ENCODE data around the gene YTHDF1. TPM values are rescaled to one million over a fixed set of nuclear protein-coding genes. Genes with fewer than 3 reads are reported as not detected.

YTHDF1 gene
- total RNA-seq, 2 donors from 2014 or later: 23.7 to 40.3 TPM

DNA sequence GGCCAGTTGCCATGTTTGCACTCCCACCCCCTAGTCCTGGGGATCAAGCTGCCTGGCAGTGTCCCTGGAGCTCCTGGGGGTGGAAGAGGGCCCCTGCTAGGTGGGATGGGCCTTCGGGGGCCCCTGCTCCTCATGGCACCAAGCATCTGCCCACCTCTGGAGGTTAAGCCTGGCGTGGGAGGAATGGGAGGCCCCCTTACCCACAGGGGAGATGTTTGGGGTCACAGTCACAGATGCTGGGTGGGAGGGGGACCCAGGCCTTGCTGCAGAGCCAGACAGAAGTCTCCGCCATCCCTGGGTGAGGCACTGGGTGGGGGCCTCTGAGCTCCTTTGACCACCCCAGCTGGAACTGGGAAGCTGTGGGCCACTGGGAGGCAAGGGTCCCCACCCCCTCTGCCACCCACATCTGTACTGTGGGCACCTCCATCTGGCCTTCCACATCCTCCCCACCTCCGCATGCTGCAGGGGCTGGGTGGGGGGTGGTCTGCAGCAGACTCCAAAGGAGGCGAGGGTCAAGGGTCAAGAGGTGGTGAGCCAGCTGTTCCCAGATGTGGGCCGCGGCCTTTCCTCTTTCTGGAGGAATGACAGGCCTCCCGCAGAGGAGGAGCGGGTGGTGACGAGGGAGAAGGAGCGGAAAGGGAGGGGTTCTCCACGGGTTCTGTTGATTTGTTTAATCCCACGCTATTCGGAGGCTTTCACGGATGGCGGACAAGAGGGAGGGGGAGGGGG lies 41.5 kb downstream of the YTHDF1 start:
- H3K27ac Mint-ChIP-seq: no peak overlapping the region

DNA sequence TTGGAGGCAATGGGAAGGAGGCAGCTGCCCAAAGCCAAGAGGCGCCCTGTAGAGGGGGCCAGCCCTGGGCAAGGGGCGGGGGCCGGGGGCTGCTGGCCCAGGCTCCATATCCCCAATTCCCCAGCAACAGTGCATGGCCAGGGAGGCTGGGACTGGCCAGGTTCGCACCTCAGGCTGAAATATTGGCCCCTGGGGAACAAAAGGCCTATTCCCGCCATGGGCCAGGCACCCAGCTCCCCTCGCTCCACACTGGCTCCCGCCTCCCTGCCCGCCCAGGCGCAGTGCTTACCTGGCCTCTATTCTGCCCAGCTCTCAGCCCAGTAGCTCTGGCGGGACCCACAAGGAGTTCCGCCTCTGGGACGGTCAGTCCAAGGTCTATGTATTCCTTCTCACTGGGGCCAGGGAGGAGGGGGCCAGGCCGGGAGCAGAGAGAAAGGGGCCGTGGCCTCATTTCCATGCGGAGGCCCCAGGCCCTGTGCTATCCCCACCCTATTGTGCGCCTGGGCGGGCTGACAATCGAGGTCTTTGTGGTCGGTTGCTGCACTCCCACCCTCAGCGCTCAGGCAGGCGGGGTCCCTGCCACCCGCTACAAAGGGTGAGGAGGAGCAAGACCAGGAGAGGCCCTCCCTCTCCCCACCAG lies 42.3 kb downstream of the YTHDF1 start:
- Mint-ChIP-seq H3K27me3 (peaks cover 22% of the 10 kb centered on the region), H3K27ac (no peak overlapping the region), H3K36me3 (ENCODE audit: low read depth) (peaks cover 6% of the 10 kb centered on the region), H3K4me3 (no peak overlapping the region), H3K4me1 (no peaks in the 10 kb centered on the region), H3K9me3 (no peaks in the 10 kb centered on the region)
- no peak for ATAC-seq (replicated peaks)

More for the DNA sequence above, 41.5 kb downstream of the YTHDF1 start:
- H3K4me1 Mint-ChIP-seq: no peaks in the 10 kb centered on the region
- H3K9me3 Mint-ChIP-seq: no peaks in the 10 kb centered on the region
- H3K36me3 Mint-ChIP-seq (ENCODE audit: low read depth): peaks cover 6% of the 10 kb centered on the region
- H3K4me3 Mint-ChIP-seq: no peak overlapping the region
- no peak for ATAC-seq (replicated peaks)
- H3K27me3 Mint-ChIP-seq: peaks cover 22% of the 10 kb centered on the region

DNA sequence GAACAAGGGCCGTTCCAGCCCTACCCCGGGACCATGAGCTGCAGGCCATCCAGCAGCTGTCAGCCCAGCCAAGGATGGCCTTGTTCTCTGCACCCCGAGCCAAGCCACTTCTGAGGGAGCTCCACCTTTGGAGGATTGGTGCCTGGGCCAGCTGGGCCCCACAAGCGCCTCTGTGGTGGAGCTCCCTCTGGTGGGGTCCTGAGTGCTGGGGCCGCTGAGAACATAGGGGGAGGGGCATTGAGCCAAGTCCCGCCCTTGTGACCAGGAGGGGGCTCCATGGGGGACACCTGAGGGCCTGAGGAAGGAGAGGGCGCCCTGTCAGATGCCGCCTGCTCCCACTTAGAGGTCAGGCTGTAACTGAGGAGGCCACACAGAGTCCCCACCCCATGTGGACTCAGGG lies 43.2 kb downstream of the YTHDF1 start:
- ATAC-seq (replicated peaks): no peak
- no peaks in the 10 kb centered on the region for H3K4me1 Mint-ChIP-seq
- H3K4me3 Mint-ChIP-seq: no peak overlapping the region
- H3K27ac Mint-ChIP-seq: no peak overlapping the region
- no peaks in the 10 kb centered on the region for H3K9me3 Mint-ChIP-seq
- H3K27me3 Mint-ChIP-seq: peaks cover 22% of the 10 kb centered on the region
- H3K36me3 Mint-ChIP-seq (ENCODE audit: low read depth): peaks cover 6% of the 10 kb centered on the region

DNA sequence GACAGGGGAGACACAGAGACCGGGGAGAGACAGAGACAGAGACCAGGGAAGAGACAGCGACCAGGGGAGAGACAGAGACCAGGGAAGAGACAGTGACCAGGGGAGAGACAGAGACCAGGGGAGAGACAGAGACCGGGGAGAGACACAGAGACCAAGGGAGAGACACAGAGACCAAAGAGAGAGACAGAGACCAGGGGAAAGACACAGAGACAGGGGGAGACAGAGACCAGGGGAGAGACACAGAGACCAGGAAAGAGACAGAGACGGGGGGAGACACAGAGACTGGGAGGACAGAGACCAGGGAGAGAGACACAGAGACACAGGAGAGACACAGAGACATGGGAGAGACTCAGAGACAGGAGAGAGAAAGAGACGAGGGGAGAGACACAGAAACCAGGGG lies 43.9 kb downstream of the YTHDF1 start:
- Mint-ChIP-seq H3K27ac (no peak overlapping the region), H3K4me1 (no peaks in the 10 kb centered on the region), H3K9me3 (no peaks in the 10 kb centered on the region), H3K36me3 (ENCODE audit: low read depth) (peaks cover 6% of the 10 kb centered on the region), H3K4me3 (no peak overlapping the region), H3K27me3 (peaks cover 22% of the 10 kb centered on the region)
- no peak for ATAC-seq (replicated peaks)

DNA sequence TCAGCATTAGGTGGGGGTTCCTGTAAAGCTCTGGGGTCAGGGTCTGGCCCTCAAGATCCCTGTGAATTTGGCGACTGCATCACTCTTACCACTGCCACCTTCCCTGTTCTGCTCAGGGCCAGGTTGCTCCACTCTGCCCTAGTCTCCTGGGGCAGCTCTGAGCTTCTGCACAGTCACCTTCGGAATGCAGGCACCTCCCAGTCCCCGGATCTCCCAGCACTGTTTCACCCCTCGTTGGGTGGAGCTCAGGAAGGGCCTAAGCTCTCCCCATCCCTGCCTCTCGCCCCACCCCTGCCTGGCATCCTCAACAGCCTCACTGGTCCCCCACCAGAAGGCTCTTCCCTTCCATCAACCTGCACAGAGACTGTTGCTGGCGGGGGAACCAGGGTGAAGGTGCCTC lies 46.2 kb downstream of the YTHDF1 start:
- Mint-ChIP-seq H3K4me1 (no peaks in the 10 kb centered on the region), H3K36me3 (ENCODE audit: low read depth) (no peaks in the 10 kb centered on the region), H3K4me3 (no peak overlapping the region), H3K9me3 (no peaks in the 10 kb centered on the region), H3K27ac (no peak overlapping the region), H3K27me3 (peaks cover 16% of the 10 kb centered on the region)
- ATAC-seq (replicated peaks): no peak

DNA sequence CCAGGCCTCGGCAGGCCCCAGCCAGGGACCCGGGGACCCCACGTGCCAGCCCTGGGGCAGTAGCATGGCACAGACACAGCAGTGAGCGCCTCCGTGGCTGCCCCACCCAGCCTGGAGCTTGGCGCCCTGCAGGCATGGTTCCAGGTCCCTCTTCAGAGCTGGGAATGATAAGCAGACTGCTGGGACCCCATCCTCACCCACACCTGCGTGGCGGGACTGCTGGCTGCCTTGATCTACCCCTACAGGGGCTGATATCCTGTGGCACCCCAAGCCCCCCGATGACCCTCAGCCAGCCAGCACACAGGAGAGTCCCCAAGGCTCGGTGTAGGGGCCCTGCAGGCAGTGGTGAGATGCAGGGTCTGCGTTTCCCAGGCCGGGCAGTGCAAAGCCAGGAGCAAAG lies 47.1 kb downstream of the YTHDF1 start:
- ATAC-seq (replicated peaks): no peak
- no peaks in the 10 kb centered on the region for H3K36me3 Mint-ChIP-seq (ENCODE audit: low read depth)
- peaks cover 14% of the 10 kb centered on the region for H3K27me3 Mint-ChIP-seq
- H3K4me3 Mint-ChIP-seq: no peak overlapping the region
- H3K4me1 Mint-ChIP-seq: no peaks in the 10 kb centered on the region
- H3K9me3 Mint-ChIP-seq: no peaks in the 10 kb centered on the region
- no peak overlapping the region for H3K27ac Mint-ChIP-seq

DNA sequence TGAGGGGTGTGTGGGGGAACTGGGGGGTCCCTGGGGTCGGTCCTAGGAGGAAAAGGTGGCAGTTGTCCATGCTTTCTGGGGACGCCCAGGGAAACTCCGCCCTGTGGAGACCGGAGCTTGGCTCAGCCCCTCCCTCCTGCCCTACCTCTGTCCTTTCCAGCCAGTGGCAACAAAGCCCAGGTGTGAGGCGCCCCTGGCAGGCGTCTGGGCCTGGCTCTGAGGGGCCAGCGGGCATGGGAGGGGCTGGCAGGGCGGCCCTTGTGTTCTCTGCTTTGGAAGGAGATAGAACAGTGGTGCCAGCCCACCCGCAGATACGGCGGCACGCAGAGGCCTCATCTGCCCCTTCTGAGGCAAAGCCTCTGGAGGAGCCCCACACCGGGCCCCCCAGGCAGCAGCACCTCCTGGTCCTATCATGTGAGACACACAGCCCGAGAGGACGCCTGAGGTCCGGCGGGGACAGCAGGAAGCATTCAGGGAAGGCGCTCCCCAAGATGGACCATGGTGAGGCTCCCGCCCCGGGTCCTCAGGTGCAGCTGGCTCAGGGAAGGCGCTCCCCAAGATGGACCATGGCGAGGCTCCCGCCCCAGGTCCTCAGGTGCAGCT lies 47.9 kb downstream of the YTHDF1 start:
- no peak overlapping the region for H3K4me3 Mint-ChIP-seq
- no peak for ATAC-seq (replicated peaks)

DNA sequence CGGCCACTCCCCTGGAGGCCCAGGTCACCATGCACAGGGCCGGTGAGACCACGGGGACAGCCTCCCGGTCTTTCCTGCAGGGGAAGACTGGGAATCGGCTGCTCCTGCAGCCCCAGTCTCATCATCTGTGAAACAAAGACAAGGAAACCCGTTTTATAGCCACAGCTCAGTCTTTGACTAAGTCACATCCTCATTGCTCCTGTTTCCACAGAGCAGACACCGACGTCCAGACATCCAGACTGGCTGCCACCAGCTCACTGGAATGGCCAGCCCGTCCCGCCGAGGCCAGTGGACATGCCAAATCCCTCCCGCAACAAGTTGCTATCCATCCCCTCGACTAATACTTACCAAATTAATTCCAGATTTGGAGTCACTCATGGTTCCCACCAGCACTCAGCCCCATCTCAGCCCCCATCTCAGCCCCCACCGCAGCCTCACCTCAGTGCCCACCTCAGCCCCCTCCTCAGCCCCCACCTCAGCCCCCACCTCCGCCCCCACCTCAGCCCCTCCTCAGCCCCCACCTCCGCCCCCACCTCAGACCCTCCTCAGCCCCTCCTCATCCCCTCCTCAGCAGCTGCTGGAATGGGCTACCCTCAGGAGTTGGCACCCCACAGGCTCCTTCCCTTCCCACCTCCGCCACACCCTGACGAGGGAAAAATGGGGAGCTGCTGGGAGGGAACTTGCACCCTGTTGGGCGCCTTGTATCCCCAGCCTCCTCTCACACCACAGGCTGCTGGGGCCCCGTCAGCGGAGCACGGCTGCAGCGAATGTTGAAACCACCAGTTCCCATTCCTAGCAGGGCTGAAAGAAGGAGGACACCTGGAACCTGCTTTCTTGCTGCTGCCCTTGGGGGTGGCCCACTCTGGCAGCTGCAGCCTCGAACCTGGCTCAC lies 48.7 kb downstream of the YTHDF1 start:
- Mint-ChIP-seq H3K4me1 (no peaks in the 10 kb centered on the region), H3K9me3 (no peaks in the 10 kb centered on the region), H3K36me3 (ENCODE audit: low read depth) (no peaks in the 10 kb centered on the region), H3K4me3 (no peak overlapping the region), H3K27ac (no peak overlapping the region), H3K27me3 (peaks cover 9% of the 10 kb centered on the region)
- no peak for ATAC-seq (replicated peaks)

More for the DNA sequence above, 47.9 kb downstream of the YTHDF1 start:
- Mint-ChIP-seq H3K27me3 (peaks cover 11% of the 10 kb centered on the region), H3K27ac (no peak overlapping the region), H3K9me3 (no peaks in the 10 kb centered on the region), H3K36me3 (ENCODE audit: low read depth) (no peaks in the 10 kb centered on the region), H3K4me1 (no peaks in the 10 kb centered on the region)

DNA sequence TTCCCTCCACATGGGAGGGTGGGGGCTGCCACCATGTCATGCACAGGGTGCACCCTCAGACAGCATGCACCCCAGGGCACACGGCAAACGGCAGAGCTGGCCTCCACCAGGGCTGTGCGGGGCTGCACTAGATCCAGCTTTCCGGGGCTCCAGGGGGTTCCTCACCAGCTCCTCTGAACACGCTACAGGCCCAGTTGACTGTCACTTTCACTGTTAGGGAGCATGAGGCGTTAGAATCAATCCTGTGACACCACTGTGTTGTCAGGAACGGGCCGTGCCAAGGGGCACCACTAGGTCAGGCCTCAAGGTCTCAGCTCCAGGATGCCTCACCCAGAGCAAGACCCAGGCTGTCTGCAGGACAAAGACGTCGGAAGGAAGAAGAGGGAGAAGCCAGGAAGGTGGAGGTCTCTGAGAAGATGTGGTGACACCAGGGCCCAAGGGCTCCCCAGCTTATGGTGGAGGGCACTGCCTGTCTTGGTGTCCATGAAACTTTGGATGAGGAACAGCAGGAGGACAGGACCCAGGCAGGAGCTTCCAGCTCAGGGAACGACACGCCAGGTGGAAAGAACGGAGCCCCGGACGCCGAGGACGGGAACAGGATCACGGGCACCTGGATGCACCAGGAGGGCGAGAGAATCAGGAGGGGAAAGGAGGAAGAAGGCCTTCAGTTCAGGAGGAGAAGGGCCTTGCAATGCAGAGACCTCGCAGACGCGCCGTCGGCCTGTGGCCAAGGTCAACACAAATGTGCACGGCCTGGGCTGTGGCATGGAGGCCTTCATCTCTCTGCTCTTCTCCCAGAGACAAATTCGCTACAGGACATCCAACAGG lies 49.5 kb downstream of the YTHDF1 start:
- Mint-ChIP-seq H3K27ac (no peak overlapping the region), H3K9me3 (no peaks in the 10 kb centered on the region), H3K27me3 (peaks cover 4% of the 10 kb centered on the region), H3K4me1 (no peaks in the 10 kb centered on the region), H3K36me3 (ENCODE audit: low read depth) (no peaks in the 10 kb centered on the region), H3K4me3 (no peak overlapping the region)
- ATAC-seq (replicated peaks): no peak

DNA sequence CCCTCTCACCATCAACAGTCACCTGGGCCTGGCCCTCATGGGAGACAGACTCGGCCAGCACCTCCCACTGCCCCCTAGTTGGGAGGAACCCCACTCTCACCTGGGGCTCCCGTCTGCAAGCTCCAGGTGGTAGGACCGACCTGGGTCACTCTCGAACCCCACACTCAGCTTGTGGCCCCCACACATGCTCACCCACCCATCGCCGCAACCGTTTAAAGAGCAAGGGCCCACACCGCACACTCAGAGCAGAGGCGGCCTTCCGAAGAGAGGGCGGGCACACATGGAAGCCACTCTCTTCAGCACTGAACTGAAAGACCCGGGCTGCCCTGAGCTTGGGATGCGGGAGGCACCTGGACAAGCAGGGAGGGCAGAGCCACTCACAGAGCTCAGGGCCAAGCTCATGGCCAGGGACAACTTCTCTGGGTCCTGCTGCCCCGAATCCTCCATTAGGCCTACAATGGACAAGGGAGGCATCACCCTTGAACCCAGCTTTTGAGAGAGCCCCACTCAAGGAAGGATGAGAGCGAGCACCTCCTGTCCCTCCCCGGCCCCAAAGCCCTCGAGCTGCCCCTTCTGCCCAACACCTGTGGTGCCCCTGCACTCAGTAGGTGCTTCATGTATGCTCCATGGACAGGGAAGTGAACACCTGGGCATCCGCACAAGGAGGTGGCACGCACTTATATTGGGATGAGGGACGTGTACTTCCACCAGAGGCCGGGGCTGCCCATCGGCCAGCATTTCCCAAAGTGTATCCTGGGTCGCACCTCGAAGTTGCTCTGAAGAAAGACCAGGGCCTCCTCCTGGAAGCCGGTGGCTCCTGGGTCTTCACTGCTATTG lies 50.4 kb downstream of the YTHDF1 start:
- Mint-ChIP-seq H3K4me3 (no peak overlapping the region), H3K4me1 (no peaks in the 10 kb centered on the region), H3K27ac (no peak overlapping the region), H3K36me3 (ENCODE audit: low read depth) (no peaks in the 10 kb centered on the region), H3K9me3 (no peaks in the 10 kb centered on the region), H3K27me3 (peaks cover 8% of the 10 kb centered on the region)
- ATAC-seq (replicated peaks): no peak

DNA sequence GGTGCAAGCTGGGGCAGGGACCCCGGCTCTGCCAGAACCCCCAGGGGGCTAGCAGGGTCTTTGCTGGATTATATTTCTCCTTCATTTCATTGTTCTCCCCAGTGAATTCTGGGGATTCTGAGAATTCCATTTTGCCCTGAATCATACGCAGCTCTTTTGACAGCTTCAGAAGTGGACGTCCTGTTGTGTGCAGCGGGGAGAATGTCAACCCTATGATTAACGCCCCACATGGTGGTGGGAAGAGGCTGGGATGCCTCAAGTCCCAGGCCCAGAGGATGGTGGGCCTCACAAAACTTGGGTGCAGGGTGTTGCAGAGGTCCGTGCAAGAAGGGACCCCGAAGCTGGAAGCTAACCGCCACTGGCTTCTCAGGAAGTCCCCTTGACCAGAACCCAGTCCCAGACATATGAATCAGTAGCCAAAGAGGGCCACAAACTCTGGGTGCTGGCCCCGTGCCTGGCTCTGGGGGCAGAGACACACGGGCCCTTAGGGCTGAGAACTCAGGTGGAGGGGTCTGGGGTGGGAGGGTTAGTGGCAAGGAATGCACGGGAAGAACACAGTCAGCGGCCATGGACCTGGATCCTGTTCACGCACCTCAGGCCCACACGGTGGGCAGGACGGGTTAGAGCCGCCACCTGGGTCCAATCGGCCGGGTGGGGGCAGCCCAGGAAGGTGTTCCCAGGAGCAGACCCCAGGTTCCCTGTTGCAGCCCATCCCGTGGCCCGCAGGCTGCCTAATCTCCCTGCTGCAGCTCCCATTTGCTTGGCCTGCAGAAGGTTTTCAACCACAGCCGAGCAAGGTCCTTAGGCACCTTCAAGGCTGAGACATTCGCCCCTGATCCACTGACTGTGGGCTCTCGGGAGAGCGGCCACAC lies 51.2 kb downstream of the YTHDF1 start:
- Mint-ChIP-seq H3K4me3 (no peak overlapping the region), H3K27ac (no peak overlapping the region), H3K27me3 (peaks cover 8% of the 10 kb centered on the region), H3K9me3 (no peaks in the 10 kb centered on the region), H3K4me1 (no peaks in the 10 kb centered on the region), H3K36me3 (ENCODE audit: low read depth) (no peaks in the 10 kb centered on the region)
- no peak for ATAC-seq (replicated peaks)

DNA sequence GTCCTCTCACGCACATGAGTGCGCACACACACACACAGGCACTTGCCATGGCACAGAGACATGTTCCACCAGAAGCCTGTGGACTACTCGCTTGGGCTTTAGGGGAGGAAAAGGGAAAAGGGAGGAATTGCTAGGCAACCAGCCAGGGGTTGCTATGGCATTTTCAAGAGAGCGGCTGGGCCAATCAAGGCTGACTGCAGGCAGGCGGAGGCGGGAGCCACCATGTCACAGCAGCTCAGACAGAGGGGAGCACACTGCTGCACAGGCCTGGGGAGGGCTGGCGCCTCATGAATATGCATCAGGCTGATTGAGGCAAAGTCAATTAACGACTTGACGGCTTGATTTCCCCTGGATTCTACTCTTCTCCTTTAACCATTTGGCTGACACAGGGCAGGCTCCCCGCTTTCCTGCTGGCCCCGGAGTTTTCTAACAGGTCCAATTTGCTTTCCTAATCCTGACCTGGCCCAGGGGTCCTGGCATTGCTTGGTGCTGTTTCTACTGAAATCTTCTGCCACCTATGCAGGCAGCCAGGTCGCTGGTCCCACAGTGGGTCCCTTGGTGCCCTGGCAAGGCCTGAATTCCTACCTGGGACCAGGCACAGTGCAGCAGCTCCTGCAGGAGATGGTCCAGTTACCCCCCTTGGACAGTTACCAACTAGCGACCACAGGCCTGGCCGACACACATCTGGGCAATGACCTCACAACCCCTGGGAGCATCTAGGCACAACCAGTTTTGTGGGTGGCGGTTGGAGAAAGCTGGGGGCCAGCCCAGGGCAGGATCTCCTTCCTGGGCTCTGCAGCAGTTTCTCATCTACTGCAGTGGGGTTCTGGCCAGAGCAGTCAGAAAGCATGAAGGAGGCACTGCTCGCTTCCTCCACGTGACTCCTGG lies 52.1 kb downstream of the YTHDF1 start:
- Mint-ChIP-seq H3K27ac (no peak overlapping the region), H3K9me3 (no peaks in the 10 kb centered on the region), H3K4me1 (no peaks in the 10 kb centered on the region), H3K36me3 (ENCODE audit: low read depth) (no peaks in the 10 kb centered on the region), H3K4me3 (no peak overlapping the region), H3K27me3 (peaks cover 11% of the 10 kb centered on the region)
- no peak for ATAC-seq (replicated peaks)
